ENCODE measurements around the gene NPSR1.
"Not testable (repeated sequence)": the region's sequence is repeated elsewhere in the genome, so short reads cannot be mapped to it uniquely, and the experiment has no call there.

The NPSR1 gene, protein sequence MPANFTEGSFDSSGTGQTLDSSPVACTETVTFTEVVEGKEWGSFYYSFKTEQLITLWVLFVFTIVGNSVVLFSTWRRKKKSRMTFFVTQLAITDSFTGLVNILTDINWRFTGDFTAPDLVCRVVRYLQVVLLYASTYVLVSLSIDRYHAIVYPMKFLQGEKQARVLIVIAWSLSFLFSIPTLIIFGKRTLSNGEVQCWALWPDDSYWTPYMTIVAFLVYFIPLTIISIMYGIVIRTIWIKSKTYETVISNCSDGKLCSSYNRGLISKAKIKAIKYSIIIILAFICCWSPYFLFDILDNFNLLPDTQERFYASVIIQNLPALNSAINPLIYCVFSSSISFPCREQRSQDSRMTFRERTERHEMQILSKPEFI

DNA sequence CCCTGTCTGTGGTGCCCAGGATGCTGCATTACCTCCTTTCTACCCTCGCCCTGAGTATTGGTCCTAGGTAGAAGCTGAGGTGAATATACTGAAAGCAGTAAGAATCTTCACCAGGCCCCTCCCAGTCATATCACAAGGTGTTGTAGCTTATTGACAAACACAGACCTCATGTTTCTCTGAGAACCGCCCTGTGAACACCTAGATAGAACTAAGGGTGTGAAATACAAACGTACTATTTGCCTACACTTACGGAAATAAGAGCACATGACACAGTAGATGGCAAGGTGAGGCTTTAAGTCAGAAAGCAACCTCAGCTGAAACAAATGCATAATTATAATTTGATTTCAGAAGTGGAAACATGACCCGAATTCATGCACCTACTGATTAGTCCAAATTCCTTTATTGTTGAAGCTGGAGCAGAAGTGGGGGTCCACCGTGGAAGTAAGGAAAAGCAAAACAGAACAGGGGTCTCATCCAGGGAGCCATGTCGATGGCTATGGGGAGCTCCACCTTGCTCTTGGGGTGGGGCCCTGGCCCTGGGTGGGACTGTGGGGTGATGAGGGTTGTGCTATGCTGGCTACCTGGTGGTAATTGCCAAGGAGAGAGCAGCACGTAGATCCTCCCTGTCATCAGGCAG, at the start of gene NPSR1:
TSS of gene NPSR1 (plus strand) at position 587 of the 637 bp plus-strand sequence. CDS start 195 bp downstream, outside the sequence.
- no peak for DNase-seq (ENCODE audit: low read depth in 1 of 2, low spot score in 1 of 2)

DNA sequence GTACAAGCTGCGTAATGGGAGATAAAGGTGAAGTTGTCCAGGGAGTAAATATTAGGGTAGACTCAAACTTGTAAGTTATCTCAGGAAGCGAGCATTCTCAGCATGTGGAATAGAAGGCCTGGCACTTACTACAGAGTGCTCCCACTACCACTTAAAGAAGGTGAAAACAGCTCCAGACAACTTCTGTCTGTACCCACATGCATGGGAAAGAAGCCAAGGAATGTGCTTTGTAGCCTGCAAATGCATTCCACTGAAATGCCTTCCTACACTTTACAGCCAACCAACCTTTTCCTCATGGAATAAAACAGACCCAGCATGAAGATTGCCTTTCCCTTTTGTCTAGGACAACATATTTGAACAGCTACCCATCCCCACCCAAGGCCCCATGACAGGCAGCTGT, 45.4 kb upstream of the NPSR1 start:
- no peak for DNase-seq (ENCODE audit: low read depth in 1 of 2, low spot score in 1 of 2)

DNA sequence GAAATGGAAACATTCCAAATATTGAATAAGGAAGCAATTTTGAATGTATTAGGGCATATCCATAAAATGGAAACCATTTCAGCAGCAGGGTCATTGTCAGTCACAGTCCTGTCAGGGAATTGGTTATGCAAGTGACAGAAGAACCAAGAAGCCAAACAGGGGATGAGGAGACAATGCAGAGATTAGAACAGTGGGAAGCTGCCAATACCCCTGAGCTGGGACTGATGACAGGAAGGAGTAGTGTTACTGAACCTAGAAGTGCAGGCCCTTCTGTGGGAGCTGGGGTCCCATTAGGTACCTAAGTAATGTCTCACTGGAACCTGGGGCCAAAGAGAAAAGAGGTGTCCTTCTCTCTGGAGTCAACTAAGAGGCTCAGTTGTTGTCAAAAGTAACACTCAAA, 37.6 kb upstream of the NPSR1 start:
- DNase-seq (ENCODE audit: low read depth in 1 of 2, low spot score in 1 of 2) = no peak

DNA sequence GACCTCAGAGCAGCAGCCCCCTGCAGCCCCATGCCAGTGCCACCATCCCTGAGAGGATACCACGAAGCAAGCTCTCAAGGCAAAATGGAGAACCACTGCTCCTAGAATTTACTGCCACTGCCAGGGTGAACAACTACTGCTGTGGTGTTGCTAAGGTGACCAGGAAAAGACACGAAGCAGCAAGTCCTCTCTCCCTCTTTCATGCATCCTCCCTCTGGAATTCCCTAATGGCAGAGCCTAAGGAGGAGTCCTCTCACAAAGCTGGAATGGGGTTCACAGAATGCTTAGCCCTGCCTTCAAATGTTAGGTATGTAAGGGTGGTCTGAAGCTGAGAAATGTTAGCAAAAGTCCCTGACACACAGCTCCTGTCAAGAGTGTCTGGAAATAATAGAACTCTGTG, 35.8 kb upstream of the NPSR1 start:
- DNase-seq (ENCODE audit: low read depth in 1 of 2, low spot score in 1 of 2) = no peak

DNA sequence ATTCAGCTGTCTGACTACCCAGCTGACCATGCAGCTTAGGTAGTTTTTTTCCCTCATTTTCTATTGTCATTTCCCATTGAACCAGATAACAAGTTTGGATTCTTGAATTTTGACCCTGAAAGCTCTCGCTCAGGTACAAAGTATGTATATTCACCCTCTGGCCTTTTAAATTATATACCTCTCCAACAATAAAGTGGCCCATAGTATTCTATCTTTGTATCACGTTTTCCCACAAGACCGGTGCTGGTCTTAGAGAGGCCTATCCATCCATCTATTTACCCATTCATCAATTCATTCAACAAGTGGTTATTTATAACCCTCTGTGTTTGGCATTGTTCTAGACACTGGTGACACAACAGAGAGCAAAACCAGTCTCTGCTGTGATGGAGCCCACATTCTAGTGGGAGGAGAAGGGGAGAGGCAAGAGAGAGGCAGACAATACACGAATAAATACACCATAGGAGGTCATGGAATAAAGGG, 35.2 kb upstream of the NPSR1 start:
- no peak for DNase-seq (ENCODE audit: low read depth in 1 of 2, low spot score in 1 of 2)

DNA sequence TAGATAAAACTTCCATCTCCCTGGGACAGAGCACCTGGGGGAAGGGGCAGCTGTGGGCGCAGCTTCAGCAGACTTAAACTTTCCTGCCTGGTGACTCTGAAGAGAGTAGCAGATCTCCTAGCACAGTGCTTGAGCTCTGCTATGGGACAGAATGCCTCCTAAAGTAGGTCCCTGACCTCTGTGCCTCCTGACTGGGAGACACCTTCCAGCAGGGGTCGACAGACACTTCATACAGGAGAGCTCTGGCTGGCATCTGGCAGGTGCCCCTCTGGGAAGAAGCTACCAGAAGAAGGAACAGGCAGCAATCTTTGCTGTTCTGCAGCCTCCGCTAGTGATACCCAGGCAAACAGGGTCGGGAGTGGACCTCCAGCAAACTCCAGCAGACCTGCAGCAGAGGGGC, 29.4 kb upstream of the NPSR1 start:
- not testable (repeated sequence) for DNase-seq (ENCODE audit: low read depth in 1 of 2, low spot score in 1 of 2)

DNA sequence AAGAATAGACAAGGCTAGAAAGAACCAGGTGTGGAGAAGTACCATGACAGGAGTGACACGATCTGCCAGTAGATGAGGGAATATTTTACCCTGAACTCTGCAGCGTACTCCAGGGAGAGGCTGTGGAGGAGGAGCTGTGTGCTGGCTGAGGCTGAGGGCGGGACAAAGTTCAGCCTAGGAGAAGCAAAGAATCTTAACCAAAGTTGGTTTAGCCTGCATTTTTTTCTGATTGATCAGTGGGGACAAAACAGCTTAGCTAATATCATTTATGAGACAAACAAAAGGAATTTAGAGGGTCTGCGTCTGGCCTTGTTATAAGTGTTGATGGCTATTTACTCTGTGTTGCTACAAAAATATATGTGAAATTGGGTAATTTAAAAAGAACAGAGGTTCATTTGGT, 5.2 kb upstream of the NPSR1 start:
- no peak for DNase-seq (ENCODE audit: low read depth in 1 of 2, low spot score in 1 of 2)

DNA sequence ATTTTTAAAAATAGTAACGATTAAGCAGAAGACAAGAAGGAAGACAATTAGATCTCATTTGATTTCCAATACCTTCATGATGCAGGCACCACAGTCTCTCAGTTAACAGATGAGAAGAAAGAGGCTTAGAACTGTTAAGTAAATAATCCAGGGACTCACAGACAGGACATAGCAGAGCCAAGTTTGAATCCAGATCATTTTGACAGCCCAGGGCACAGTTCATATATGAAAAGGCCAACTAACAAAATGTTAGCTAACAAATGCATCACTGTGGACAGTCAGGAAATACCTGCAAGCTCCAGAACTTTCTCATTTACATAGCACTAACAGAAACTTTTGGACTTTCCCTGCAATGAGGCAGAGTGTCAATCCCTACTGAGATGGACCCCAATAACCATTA, 4.2 kb upstream of the NPSR1 start:
- DNase-seq (ENCODE audit: low read depth in 1 of 2, low spot score in 1 of 2) = no peak

DNA sequence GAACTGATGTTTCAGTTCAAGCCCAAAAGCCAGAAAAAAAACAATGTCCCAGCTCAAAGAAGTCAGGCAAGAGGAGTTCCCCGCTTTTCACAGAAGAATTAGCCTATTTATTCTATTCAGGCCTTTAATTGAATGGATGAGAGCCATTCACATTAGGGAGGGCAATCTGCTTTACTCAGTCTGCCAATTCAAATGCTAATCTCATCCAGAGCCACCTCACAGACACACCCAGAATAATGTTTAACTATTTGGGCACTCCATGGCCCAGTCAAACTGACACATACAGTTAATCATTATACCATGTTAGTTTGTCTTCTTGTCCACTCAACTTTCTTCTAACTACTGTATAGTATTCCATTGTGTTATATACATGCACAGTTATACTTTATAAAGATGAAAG, 2.6 kb upstream of the NPSR1 start:
- DNase-seq (ENCODE audit: low read depth in 1 of 2, low spot score in 1 of 2) = no peak

DNA sequence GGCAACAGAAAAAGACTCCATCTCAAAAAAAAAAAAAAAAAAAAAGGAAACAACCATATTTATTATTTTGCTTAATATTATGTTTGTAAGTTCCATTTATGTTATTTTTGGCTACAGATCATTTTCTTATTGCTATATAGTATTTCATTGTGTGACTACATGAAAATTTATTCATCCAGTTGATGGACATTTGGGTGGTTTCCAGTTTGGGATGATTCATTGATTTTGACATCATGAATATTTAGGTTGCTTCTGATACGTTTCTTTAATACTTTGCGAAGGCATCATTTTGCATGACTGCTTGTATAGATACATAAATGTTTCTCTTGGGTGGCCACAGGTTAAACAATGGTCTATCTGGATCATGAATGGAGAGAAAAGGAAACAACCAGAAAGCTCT, 2.0 kb upstream of the NPSR1 start:
- DNase-seq (ENCODE audit: low read depth in 1 of 2, low spot score in 1 of 2) = no peak

DNA sequence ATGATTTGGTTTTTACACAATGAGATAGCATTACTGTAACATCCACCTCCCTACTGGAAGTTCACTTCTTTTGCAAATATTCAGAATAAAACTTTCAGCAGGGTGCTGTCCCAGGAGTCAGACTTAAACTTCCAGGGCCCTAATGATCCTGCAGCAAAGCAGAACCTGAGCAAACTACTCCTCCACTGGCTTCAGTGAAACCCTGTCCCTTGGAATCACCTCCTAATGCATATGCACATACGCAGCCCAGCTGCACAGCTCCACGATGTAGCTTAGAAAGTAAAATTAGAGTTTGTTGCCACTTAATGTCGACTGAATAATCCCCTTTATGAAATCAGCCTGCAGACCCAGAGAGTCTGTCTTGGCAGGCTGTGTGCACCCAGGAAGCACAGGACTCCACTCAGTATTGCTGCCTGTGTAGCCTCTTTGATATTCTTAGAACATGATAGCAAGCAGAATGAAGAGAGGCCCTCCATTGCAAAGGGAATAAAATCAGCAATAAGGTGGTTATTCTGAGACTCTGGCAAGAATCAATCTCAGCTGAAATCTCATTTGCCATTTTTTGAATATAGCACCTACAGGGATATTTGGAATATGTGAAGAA, 1.6 kb downstream of the NPSR1 start:
- DNase-seq (ENCODE audit: low read depth in 1 of 2, low spot score in 1 of 2) = no peak

DNA sequence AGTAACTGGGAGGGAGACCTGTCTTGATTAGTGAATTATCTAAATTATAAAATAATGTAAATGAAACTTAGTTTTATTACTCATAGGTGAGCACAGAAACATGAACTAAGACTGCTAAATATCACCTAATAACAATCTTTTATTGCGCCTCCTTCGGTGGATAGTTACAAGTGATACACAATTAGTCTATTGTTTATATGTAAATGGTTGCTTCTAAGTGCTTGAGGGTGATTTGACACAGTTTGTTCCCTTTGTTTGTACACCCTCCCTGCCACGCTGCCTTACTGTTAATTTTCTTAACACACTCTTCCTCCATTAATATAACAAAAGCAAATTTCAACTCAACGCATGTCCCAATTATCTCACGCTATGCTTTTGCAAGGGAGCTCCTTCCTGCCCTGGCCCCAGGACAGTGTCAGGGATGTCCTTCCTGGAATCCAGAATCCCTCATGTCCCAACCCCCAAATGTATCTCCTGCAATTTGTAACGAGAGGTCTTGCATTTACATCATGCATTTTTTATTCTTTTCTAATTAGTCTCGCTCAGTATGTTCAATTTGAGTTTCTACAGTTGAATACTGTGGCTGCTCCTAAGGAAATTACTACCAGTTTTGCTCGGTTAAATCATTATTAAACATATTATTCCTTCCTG, 4.2 kb downstream of the NPSR1 start:
- DNase-seq (ENCODE audit: low read depth in 1 of 2, low spot score in 1 of 2) = no peak

DNA sequence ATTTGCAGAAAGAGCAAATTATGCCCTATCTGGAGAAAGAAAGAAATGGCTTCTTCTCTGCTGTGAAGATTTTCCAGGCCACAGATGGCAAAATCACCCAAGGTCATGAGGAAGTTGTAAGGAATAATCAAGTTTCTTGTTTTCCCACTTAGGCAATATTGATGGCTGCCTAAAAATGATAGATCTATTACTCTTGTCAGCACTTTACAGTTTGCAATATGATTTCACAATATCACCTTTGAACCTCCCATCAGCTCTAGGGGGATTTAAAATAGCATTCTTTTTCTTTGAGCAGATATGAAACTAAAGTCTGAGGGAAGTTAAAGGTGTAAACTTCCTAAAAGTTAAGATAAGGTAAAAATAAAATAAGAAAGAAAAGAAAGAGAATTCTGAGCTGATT, 6.7 kb downstream of the NPSR1 start:
- no peak for DNase-seq (ENCODE audit: low read depth in 1 of 2, low spot score in 1 of 2)

DNA sequence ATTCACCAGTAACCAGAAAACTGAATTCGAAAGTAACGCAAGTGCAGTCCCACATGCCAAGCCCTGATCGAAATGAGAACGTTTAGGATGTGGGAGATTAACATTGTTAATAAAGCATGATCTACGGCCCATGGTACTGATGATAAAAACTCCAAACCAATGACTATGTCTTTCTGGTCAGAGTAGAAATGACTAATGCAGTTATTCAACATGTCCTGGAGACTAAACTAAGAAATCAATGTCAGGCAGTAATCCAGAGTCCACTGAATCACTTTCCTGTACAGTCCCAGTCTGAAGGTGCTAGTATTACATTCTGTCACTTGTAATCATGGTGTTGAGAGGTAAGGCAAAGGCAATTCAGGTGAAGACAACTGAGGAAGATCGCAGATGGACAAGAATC, 14.4 kb downstream of the NPSR1 start:
- no peak for DNase-seq (ENCODE audit: low read depth in 1 of 2, low spot score in 1 of 2)

DNA sequence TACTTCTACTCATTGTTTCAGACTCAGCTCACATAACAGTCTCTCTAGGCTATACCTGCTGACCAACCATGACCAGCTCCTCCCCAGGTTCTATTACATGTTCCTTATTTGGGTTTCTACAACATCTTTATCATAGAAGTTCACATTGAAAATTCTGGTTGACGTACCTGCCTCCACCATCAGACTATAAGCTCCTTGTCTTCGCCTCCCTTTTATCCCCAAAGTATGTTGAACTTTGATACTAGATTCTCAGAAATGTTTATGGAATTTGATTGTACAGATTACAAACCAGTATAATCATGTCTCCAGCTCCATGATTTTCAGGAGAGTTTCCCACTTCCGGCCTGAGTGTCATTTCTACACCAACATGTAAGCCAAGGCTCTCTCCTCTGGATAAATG, 15.0 kb downstream of the NPSR1 start:
- DNase-seq (ENCODE audit: low read depth in 1 of 2, low spot score in 1 of 2) = no peak

DNA sequence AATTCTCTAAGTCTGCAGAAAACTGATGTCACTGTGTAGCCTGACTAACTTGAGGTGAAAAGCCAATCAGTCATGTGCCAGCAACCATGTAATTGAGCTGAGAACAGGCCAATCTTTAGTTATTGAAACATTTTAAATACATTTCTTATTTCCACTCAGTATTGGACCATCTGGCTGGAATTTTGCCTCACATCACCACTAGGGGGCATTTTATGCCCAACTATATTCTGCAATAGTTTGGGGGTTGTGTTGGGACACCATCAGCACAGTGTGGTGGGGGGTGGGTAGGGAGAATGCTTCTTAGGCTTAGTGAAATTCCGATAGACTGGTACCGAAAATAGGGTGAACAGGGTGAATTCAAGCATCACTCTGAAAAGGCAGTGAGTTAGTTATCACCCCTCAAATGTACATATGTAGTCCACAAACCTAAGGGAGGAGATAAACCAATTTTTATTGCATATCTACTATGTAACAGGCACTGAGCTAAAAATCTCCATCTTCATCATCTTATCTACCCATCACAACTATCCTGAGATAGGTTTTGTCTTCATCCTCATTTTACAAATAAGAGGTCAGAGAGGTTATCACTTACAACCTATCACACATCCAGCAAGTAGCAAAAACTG, 17.8 kb downstream of the NPSR1 start:
- DNase-seq (ENCODE audit: low read depth in 1 of 2, low spot score in 1 of 2) = no peak

DNA sequence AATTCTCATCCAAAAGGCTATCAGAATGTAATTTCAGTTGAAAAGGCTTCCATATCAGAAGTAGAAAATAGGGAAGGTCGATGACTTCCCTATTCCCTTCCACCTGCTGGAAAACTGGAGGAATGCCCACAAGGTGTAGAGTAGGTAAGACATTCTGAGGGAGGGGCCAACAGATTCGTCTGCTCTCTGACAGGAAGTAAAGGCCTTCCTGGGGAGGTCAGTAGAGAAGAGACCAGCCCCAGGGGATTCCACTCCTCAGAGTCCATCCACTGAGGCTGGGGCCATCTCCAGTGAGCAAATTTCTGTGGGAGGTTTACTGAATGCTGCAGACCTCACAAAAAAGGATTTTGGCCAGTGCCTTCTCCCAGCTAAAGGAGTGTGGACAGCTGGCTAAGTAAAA, 19.5 kb downstream of the NPSR1 start:
- no peak for DNase-seq (ENCODE audit: low read depth in 1 of 2, low spot score in 1 of 2)

DNA sequence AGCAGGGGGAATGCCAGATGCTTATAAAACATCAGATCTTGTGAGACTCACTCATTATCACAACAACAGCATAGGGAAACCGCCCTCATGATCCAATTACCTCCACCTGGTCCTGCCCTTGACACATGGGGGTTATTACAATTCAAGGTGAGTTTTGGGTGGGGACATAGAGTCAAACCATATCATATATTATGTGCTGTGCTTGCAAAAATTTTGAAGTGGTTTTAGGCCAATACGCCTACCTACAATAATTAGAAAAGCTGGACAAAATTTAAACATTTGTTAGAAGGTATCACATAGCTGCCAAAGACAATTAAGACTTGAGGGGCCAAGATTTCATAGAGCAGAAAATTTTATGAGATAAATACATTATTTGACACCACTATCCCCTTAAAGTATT, 29.5 kb downstream of the NPSR1 start:
- DNase-seq (ENCODE audit: low read depth in 1 of 2, low spot score in 1 of 2) = no peak

DNA sequence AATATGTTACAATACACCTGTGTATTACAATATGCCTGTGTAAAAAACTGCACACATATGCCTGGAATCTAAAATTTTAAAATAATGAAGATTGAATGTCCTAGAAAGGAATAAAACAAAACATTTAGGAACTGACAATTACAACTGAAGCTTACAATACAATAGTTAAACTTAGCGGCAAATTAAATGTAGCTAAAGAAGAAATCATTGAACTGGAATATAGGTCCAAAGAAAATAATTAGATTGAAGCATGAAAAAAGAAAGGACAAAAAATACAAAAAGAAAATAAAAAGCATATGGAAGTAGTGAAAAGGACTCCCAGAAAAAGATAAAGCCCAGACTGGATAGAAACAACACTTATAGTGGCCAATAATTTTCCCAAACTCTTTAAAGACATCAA, 38.4 kb downstream of the NPSR1 start:
- DNase-seq (ENCODE audit: low read depth in 1 of 2, low spot score in 1 of 2) = no peak

DNA sequence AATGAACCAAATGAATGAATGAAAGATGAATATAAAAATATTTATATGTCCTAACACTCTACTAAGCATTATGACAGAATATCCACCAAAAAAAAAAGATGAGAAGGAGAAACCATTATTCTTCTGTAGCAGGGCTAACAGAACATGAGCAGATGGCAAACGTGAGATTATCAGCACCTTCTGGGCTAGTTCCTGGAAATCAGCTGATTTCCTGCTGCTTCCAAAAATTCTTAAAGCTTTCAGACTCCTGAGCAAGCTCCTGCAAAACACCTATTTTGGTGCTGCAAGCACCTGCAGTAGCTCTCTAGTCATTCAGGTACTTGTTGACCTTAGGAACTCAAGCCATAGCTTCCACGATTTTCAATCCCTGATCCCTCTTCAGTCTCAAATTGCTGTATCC, 51.8 kb downstream of the NPSR1 start:
- no peak for DNase-seq (ENCODE audit: low read depth in 1 of 2, low spot score in 1 of 2)

DNA sequence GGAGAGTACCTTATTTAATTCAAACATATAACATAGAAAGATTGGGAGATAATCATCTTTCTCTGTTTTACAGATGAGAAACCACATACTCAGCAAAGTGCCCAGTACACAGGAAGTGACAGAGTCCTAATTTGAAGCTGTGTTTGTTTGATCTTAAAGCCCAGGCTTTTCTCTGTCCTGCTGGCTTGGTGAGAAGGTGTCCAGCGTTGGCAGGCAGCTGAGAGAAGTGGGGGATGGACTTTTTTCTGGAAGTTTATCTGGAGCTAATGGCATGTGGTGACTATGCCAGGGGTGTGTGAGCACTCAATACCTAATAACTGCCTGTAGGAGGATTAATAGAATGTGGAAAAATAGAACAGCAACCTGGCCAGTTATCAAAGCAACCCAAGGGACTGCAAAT, 60.8 kb downstream of the NPSR1 start:
- no peak for DNase-seq (ENCODE audit: low read depth in 1 of 2, low spot score in 1 of 2)

Measured in stimulated activated CD4-positive, alpha-beta T cell treated with anti-CD3 and anti-CD28 coated beads, Interleukin-15, amount 100 ng/mL, for 1 hour (primary cell).